ENCODE data around the gene SUSD4.

DNA sequence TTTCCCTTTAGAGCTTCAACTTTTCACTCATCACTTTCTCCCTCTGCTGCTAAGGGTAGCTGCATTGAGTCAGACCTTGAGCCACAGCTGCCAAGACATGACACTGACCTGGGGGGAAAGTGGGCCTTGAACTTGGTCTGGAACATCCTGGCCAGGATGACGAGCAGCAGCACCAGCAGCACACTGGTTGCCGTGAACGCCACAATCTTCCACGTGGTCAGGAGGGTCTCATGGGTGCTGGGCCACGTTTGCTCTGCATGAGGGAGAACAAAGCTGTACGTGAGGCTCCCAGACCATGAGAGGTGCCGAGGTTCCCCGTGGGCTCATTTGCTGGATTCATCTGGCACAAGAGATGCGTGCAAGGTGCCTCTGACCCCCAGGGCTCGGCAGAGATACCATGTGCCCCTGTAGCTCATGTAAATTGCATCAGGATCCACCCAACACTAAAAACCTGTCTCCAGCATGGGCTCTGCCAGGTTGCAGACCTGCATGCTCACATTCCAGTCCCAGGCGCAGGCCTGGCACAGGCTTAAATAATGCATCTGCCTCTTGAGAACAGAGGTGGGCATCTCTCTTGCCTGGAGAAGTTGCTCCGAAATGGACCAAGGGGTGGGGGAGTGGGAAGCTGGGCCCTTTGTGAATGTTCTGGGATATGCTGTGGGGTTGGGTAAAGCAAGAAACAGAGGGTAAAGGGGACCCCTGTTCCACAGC is 136.3 kb downstream of the SUSD4 start:
- TF ChIP-seq EED (IDR thresholded peaks at IDR 0.05; ENCODE audit: low read depth) (no peak), NR2C2 (IDR thresholded peaks at IDR 0.05; ENCODE audit: borderline replicate concordance, control insufficient read depth, insufficient read length, low read depth) (no peak), MEF2B (IDR thresholded peaks at IDR 0.05; ENCODE audit: partially characterized antibody, poor library complexity, severe bottlenecking) (no peak), IKZF1 (conservative IDR thresholded peaks at IDR 0.05) (no peak)
- TF ChIP-seq, protein P1, sequence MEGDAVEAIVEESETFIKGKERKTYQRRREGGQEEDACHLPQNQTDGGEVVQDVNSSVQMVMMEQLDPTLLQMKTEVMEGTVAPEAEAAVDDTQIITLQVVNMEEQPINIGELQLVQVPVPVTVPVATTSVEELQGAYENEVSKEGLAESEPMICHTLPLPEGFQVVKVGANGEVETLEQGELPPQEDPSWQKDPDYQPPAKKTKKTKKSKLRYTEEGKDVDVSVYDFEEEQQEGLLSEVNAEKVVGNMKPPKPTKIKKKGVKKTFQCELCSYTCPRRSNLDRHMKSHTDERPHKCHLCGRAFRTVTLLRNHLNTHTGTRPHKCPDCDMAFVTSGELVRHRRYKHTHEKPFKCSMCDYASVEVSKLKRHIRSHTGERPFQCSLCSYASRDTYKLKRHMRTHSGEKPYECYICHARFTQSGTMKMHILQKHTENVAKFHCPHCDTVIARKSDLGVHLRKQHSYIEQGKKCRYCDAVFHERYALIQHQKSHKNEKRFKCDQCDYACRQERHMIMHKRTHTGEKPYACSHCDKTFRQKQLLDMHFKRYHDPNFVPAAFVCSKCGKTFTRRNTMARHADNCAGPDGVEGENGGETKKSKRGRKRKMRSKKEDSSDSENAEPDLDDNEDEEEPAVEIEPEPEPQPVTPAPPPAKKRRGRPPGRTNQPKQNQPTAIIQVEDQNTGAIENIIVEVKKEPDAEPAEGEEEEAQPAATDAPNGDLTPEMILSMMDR (IDR thresholded peaks at IDR 0.05 in 2 of 3, conservative IDR thresholded peaks at IDR 0.05 in 1 of 3; ENCODE audit: control insufficient read depth in 2 of 3, extremely low read depth in 1 of 3, insufficient read depth in 1 of 3, low read depth in 3 of 3, low read length in 3 of 3): no peak

All from GM12878 (cell line).